HG02981 (cell line): ENCODE data around the gene NR2E1.

Source experiments
- ATAC-seq: cut with Tn5 transposase; IDR thresholded peaks from one replicate; pipeline ENCODE4 v1.9.1; 2021; ENCODE audit warnings: mild to moderate bottlenecking, moderate library complexity; ENCODE audit not compliant: unreplicated experiment

NR2E1 gene

GRCh38 chr6:108203189-108204112 lies 37.6 kb downstream of the NR2E1 start:
- ATAC-seq: no peak

DNA sequence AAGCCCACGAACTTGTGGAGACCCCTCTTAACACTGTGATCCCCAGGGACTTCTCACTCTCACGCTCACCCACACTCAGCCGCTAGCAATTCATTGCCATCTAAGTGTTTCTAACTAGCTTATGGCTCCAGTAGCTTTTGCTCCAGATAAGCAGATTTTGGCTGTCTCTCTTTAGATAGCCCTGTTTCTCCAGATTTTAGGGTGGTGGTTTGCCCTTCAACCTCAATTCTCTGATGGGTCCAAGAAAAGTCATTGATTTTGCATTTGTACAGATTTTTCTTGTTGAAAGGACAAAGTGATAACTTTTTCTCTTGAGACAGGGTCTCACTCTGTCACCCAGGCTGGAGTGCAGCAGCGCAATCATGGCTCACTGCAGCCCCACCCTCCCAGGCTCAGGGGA lies 41.2 kb downstream of the NR2E1 start:
- ATAC-seq: no peak

DNA sequence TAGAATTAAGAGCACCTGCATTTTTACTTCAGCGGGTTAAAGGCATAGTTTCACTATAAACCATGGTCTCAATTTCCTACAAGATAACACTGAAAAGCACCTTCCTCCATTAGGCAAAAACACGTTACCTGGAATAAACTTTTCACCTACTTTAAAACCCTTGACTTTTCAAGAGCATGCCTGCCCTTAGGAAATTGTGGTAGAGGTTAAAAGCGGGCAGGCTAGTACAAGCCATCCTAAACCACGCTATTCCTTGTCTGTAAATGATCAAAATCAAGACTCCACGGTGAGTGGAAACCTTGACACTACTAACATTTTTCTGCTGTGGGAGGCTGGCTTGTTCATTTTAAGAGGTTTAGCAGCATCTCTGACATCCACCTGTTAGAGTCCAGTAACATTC lies 43.9 kb downstream of the NR2E1 start:
- no peak for ATAC-seq

GRCh38 chr6:108210556-108210955 lies 44.7 kb downstream of the NR2E1 start:
- ATAC-seq: no peak

DNA sequence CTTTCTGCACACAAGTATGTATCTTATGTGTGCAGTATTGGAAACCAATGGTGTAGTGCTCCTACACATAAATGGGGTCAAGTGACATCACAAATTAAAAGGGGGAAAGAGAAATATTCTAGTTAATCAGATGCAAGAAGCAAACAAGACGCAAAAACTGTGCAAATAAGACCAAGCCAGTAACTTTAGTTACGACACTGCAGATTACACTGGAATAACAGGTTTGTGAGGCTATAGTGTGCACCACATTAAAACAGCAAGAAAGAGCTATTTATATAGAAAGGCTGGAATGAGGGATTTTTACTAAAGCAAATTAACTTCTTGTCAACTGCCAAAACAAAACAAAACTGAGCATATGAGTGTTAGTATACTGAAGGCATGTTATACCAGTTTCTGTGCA lies 45.8 kb downstream of the NR2E1 start:
- no peak for ATAC-seq

- no peak for ATAC-seq
Measured at GRCh38 chr6:108222064-108222463, 56.2 kb downstream of the NR2E1 start.

DNA sequence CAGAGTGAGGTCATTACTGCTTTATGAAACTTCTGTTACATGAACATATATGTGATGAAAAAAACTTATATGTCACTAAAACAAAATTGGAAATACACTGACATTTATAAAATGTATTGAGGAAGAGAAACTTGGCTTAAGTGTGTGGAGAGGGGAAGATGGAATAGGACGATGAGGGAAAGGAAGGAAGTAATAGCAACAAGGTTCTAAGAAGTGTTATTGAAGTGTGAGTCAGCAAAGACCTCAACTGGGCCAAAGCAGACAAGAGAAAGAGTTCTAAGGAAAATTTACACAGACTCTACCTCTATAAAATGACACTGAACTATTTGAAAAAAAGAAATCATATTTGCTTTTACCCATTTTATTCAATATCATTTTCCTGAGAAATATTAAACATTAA lies 56.7 kb downstream of the NR2E1 start:
- no peak for ATAC-seq

DNA sequence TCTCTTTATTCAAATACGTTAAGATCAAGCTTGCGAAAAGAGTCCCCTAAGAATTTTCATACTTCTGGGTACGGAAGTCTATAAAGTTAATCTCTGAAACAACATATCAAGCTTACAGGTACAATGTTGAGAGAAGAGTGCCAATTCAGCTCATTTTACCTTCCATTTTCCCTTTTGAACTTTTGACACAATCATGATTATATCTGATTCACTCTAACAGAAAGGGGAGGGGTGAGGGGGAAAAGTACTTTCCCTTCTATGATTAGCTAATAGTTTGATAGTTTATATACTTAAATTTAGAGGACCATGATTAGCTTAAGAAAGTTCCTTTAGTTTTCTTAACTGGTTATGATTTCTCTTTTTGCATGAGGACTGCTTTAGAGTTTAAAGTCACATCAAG lies 61.5 kb downstream of the NR2E1 start:
- no peak for ATAC-seq

GRCh38 chr6:108228416-108228815 lies 62.6 kb downstream of the NR2E1 start:
- no peak for ATAC-seq

DNA sequence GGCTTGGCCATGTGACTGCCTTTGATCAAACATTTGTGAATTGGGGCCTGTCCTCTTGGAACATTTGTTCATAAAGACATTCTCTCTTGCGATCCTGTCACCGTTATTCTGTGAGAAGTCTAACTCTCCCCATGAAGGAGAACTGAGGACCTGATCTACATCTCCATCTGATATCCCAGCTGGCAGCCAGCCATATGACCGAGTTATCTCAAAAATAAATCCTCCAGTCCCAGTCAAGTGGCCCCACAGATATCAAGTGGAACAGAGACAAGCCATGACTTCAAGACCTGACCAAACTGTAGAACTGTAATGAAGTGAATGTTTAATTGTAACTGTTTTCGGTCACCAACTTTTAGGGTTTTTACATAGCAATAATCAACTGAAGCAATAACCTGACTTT lies 69.3 kb downstream of the NR2E1 start:
- no peak for ATAC-seq

DNA sequence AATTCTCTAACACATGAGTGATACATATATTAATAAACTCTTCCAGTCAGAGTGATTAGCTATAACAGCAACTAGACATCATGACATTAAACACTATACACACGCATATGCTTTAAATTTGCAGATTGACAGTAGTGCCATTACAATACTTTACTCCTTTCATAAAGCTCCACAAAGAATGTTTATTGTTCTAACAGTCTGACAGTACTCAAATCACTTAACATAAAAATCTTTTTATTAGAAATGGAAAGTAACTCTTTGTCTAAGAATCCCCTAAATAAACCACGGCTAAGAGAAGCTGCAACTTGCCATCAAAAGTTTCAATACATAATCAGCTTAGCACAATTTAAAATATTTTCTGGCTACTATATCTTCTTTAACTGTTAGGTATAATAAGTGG lies 71.0 kb downstream of the NR2E1 start:
- no peak for ATAC-seq

DNA sequence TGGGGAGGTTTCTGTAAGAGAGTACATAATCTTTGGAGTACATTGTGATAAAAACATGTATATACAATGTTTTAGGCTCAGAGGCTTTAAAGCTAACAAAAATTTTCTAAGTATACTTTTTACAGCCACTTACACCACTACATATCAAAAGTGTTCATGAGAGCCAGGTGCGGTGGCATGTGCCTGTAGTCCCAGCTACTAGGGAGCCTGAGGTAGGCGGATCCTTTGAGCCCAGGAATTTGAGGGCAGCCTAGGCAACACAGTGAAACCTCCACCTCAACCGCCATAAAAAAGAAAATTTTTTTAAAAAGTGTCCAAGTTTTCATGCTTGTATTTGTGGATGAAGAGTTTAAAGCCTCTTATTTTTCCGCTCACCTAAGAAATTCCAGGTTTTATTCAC lies 72.5 kb downstream of the NR2E1 start:
- ATAC-seq: no peak
